Measurements from ENCODE around the gene AHSP.
"Not testable (repeated sequence)": the region's sequence is repeated elsewhere in the genome, so short reads cannot be mapped to it uniquely, and the experiment has no call there.

Gene AHSP

GRCh38 chr16:31527734-31528274 lies at the start of gene AHSP:
Gene AHSP (plus strand): TSS chr16:31527900. CDS start chr16:31528140, 240 bp downstream.
- DNase-seq = no peak

DNA sequence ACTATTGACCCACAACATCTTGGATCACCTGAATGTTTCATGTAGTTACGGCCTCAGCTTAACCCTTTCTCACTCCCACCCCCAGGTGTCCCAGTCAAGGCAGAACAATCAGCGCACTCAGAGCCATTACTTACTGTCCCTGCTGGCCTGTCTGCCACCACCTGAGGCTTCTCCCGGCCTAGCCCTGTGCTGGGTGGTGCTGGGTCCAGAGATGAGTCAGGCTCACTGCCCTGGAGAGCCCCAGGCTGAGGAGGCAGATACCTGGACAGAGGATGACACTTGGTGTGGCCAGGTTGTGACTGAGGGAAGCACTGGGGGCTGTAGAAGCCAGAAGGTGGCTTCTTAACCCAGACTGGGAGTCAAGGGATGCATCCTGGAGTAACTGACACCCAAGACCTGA lies 48.7 kb upstream of the AHSP start:
- no peak for DNase-seq

GRCh38 chr16:31479751-31480150 lies 47.9 kb upstream of the AHSP start:
- no peak for DNase-seq

DNA sequence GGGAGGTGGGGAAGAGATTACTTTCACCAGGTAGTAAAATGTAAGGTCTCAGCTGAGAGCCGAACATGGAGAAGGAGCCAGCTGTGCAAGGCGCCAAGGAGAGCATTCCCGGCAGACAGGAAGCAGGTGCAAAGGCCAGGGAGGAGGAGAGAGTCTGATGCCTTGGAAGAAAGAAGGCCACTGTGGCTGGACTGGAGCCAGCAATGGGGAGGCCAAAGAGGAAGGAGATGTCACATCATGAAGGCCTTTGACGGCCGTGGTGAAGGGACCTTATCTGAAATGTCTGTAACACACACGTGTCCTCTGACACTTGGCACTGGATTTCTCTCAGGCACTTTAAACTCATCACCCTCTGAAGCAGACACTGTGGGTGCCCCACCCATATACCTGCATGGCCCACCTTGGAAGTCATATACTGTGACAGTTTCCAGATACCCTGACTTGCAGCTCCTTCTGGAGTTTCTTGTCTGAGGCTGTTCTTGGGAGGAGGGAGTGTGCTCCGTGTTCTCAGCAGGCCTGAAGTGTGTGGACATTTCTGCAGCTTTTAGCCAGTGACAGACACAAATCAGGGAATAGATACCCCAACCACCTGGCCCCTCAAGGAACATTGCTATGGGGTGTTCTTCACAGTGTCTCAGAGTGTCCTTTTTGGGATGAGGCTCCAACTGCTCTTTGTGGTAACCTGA lies 46.7 kb upstream of the AHSP start:
- DNase-seq = no peak

DNA sequence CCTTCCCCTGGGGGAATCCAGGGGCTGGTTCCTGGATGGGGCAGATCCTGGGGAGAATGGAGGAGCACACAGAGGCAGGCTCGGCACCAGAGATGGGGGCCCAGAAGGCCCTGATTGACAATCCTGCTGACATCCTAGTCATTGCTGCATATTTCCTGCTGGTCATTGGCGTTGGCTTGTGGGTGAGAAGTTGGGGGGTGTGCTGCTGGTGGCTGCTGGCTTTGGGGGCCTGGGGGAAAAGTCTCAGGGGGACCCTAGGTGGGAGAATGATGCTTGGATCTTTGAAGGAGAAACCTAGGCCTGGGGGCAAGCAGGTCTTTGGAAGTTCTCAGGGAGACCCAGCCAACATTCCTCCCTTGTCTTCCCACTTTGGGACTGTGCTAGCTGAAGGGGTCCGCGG lies 44.6 kb upstream of the AHSP start, which contains the start of gene SLC5A2:
TSS of gene SLC5A2 (plus strand) at position 43 of the 400 bp plus-strand sequence. CDS start at position 57, 14 bp downstream.
- no peak for DNase-seq

- DNase-seq = not testable (repeated sequence)
Observed at GRCh38 chr16:31484048-31484447, 43.7 kb upstream of the AHSP start.

DNA sequence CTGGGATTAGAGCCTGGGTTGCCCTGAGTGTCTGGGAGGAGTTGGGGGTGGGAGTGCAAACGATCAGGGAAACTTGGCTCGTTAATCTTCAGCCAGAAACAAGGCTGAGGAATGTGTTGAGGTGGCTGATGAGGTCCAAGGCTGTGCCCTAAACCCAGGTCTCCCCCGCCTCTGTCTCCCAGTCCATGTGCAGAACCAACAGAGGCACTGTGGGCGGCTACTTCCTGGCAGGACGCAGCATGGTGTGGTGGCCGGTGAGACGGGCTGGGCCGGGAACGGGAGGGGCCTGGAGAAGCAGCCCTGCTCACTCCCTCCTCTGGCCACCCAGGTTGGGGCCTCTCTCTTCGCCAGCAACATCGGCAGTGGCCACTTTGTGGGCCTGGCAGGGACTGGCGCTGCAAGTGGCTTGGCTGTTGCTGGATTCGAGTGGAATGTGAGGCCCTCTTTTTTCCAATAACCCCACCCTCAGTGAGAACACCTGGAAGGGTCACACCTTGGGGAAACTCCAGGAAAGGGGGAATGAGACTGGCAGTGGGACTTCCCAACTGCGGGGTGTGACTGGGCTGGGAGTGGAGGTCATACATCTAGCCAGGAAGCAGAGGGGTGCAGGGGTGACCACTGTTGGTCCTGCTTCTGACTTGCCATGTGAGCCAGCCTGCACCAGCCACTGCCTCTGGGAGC lies 43.1 kb upstream of the AHSP start:
- no peak for DNase-seq

DNA sequence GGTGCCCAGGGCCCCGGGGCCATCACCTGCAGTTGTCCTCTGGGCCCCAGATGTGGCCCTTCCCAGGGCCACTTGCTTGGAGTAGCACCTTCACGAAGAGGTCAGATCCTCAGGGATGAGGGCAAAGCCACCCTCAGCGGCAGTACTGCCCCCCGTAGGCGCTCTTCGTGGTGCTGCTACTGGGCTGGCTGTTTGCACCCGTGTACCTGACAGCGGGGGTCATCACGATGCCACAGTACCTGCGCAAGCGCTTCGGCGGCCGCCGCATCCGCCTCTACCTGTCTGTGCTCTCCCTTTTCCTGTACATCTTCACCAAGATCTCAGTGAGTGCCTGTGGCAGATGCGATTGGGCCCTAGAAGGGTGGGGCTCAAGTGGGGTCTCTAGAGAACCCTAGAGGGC lies 42.1 kb upstream of the AHSP start:
- no peak for DNase-seq

GRCh38 chr16:31486045-31486444 lies 41.7 kb upstream of the AHSP start:
- no peak for DNase-seq

DNA sequence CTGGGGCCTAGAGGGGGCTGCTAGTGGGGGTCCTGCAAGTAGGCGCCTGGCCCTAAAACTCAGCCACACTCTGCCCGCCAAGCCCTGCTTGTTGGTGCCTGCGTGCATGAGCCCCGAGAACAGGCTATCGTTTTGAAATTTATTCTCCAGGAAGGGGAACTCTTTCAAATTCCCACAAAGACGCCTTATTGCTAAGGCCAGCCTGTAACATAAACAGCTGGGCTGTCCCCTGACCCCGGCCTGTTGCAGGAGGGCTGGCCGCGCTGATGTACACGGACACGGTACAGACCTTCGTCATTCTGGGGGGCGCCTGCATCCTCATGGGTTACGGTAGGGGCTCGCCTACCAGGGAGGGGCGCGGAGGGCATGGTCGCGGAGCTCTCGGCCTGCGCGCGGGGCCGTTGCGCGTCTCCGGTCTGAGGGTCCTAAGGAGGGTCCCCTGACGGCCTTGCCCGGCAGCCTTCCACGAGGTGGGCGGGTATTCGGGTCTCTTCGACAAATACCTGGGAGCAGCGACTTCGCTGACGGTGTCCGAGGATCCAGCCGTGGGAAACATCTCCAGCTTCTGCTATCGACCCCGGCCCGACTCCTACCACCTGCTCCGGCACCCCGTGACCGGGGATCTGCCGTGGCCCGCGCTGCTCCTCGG lies 40.5 kb upstream of the AHSP start:
- DNase-seq = no peak

- peak; percentile 82 for DNase-seq
Observed at GRCh38 chr16:31487720-31488467, 39.8 kb upstream of the AHSP start.

- no peak for DNase-seq
Observed at GRCh38 chr16:31488468-31489297, 39.0 kb upstream of the AHSP start.

GRCh38 chr16:31489298-31489564 lies 38.5 kb upstream of the AHSP start:
- DNase-seq = no peak

DNA sequence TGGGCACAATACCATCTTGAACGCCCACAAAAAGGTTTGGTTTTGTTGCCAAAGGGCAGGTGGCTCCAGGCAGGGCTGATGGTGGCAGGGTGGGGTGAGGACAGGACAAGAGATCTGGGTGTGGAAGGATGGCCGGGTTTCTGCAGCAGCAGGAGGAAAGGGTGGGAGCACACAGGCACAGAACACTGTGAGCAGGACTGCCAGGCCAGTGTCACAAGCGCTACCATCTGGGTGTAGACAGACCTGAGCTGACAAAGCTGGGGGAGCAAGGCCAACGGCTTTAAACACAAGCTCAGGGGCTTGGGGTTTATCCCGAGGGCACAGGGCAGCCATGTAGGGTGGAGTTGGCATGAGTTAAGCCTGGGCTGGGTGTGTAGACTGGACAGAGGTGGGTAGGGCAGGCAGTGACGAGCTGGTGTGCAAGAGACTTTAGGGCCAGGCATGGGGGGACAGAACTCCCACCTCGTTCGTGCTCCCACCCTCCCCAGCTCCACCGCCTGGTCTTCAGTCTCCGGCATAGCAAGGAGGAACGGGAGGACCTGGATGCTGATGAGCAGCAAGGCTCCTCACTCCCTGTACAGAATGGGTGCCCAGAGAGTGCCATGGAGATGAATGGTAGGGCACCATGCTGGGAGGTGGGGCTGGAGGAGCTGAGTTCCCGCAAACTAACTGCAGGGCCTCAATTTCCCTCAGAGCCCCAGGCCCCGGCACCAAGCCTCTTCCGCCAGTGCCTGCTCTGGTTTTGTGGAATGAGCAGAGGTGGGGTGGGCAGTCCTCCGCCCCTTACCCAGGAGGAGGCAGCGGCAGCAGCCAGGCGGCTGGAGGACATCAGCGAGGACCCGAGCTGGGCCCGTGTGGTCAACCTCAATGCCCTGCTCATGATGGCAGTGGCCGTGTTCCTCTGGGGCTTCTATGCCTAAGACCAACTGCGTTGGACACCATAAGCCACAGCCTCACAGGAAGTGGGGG lies 37.8 kb upstream of the AHSP start:
- no peak for DNase-seq

DNA sequence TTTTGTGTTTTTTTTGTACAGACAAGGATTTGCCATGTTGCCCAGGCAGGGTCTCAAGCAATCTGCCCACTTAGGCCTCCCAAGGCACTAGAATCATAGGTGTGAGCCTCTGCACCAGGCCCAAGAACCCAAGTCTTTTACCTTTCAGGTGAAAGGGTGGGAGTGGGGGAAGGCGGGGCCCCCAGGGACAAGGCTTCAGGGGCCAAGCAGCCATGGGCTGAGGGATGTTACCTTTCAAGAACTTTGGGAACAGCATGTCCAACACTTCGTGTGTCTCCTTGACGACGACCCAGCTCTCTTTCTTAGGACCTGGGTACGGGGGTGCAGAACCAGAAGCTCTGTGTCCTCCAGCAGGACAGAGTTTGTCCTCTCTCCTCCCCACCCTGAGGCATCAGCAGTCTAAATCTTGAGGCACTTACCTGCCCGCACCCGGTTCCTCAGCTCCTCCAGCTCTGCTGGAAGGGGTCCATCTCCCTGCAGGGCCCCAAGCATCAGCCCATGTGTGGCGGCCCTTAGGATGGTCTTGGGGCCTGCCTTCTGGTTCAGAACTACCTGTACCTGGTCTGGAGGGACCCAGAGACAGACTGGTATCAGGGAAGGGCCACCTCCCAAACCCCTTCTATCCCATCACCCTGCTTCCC lies 35.8 kb upstream of the AHSP start:
- no peak for DNase-seq

GRCh38 chr16:31493506-31494125 lies 34.1 kb upstream of the AHSP start:
- DNase-seq = no peak

- no peak for DNase-seq
Observed at GRCh38 chr16:31496670-31497069, 31.0 kb upstream of the AHSP start.

GRCh38 chr16:31498493-31498892 lies 29.2 kb upstream of the AHSP start:
- no peak for DNase-seq

DNA sequence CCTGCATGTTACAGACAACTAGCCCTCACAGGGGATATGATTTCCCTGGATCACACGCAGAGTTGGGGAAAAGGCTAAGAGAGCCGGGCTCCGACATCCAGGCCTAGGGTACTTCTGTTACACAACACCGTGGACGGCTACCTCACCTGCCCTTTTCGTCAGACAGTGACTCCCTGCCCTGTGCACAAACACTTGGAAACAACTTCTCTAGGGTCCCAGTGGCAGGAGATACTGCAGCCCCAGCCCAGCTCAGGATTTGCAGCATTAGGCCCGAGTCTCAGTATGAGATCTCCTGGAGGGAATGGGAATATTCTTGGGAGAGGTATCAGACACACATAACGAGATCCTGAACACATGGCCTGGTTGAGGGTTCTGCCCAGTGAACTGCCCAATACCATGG lies 27.8 kb upstream of the AHSP start:
- no peak for DNase-seq
